ENCODE results near the gene DNASE2B.

- TF ChIP-seq POLR2A (IDR thresholded peaks at IDR 0.05) (no peak), CTCF (IDR thresholded peaks at IDR 0.05) (no peak), POLR2AphosphoS5 (IDR thresholded peaks at IDR 0.05) (no peak)
Observed at GRCh38 chr1:84350550-84350949, 47.7 kb upstream of the DNASE2B start.

All from prostate gland (tissue), 2 donors.